Ramos (cell line): ENCODE measurements around the gene OR4D2.

Source experiments
- in situ Hi-C: fragments of 300-500 bp; cut with MboI; formaldehyde crosslinking; loops from one replicate; pipeline ENCODE4 v1.14.3; 2022; ENCODE audit warnings: low sequenced_read_pairs; ENCODE audit not compliant: unreplicated experiment

OR4D2 gene

DNA sequence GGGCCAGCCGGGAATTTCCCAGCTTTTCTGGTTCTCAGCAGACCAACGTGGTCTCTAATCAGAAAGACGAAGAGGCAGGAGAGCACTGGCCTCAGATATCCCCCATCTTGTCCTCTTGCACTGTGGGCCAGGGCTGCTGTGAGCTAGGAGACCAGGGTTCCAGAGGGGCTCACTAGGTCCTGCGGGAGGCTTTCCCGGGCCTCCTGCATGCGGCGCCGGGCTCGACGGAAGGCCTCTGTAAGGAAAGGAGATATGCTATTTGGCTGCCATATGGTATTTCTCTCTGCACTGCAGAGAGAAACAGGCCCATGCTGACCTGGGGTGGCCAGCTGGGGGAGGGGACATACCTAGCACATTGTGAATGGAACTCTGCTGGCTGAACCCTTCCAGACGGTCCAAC, 39.2 kb downstream of the OR4D2 start:
- in situ Hi-C loops, result no loop called here

DNA sequence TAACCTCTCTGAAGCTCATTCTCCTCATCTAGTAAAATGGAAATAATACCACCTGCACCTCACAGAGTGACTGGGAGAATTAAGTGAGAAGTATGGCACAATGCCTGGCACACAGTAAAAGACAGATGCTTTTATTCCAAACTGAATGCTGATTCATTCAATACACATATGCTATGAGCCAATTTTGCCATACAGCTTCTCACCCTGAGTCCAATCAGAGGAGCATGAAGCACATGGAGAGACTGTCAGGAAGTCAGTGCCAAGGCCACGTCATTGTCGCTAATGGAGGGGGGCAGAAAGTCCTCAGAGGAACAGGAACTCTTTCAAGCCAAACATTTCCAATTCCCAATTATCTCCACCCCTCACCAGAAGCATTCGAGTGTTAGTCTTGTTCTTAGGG, 40.7 kb downstream of the OR4D2 start:
- in situ Hi-C loops, result no loop called here

DNA sequence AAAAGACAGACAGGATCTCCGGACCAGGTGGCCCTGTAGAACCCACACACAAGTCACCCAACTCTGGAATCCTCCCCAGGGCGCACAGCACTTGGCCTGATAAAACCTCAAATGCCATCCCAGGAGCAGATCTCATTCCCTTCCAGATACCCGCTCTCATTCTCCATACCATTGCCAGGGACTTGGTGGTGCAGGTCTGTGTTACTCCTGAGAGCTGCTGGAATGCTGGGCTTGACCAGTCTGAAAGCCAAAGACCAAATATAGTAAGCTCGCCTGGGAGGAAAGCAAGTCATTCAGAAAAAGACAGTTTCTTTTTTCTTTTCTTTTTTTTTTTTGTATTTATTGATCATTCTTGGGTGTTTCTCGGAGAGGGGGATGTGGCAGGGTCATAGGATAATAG, 41.6 kb downstream of the OR4D2 start:
- in situ Hi-C loops, result no loop called here

DNA sequence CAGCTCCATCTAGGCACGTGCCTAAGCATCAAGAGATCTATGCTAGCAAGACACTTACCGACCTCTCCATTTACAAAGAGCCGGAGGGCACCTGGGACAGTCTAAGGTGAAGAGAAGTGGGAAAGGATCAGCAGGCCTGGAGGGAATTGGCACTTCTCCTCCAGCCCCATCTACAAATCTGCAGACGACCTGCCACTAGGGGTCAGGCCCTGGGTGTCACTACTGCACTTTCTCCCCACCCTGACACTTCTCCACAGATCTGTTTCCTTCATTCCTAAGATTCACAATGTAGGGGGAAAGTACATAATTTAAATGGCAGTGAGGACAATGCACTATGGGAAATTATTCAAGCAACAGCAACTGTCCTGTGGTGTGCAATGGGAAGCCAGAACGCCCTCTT, 44.1 kb downstream of the OR4D2 start:
- in situ Hi-C loops, result no loop called here

DNA sequence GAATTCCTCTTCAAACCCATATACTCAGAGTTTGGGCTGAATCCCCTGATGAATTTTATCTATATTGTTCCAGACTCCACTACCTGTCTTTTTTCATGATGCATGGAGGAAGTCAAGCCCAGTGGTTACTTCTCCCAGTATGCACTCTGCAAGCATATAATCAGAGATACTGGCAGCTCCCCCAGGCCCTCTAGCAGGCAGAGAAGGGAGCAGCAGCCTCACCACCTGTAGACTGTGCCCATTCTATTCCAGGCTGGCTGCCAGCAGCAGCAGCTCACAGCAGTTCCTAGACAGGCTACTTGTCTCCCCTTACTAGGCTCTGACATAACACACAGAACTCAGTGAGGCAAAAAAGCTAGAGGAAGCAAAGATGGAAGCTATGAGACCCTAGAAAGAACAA, 48.9 kb downstream of the OR4D2 start:
- in situ Hi-C loops, result no loop called here

DNA sequence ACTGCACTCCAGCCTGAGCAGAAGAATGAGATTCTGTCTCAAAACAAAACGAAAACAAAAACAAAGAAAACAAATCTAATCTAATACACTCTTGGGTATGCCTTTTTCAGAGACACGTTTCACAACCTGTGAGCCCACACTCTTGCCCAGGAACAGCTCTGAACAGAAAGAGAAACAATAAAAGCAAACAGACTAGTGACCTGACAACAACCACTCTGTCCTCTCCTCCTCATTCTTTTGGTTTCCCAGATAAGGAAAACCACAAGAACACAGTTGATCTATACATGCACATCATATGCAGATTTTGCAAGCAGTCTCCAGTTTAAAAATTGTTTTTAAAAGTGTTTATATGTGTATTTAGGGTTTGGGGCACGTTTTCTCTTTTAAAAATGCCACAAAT, 51.0 kb downstream of the OR4D2 start:
- in situ Hi-C loops, result no loop called here

DNA sequence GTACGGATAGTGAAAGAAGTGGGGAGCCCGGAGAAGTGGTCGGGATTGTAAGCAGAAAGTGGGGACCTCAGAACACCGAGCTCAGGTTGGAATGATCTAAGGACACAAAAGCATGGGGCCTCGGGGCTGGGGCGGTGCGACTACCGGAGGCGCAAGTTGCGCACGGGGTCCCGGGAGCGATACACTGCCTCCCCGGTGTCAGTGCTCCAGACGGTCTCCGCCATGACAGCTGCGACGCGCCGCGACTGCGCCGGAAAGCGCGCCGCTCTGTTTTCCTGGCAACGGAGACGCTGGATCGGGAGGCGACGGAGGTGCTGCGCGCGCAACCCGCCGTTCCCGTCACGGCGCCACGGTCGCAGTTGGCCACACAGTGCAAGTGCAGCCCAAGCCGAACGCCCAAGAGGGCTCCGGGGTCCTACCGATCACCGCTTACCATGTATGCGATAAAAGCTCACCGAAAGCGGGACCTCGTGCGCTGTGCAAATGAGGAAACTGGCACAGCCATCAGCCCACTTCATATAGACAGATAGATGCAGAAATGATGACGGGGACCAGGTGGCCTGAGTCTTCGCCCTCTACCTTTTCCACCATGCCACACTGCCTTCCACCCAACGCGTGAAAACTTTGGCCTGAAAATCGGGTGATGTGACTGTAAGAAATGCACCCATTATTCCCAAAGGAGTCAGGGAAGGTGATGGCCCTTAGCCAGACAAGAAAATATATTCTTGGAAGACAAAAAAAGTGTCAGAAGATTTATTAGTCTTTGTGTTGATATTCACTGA, 52.4 kb downstream of the OR4D2 start, which contains the start of gene MKS1:
Gene MKS1, minus strand, starts transcription at position 249 of the 782 bp plus-strand sequence. Its CDS starts 25 bp downstream, at position 224.
- in situ Hi-C loops, result no loop called here

DNA sequence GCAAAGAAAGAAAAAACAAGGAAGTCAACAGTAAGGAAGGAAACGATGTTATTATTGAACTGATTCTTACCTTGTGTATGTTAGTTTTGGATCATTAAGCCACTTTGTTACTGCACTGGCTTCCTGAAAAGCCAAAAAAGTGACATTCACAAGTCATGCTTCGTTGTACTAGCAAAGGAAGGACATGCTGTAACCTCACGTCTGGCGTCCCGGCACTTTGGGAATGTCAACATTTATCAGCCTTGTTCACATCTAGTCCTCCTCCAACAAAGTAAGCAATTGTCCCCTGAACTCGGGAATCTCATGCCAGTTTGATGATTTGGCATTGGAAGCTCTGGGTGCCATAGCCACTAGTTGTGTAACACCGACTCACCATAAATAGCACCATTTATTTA, 53.0 kb downstream of the OR4D2 start:
- in situ Hi-C loops, result no loop called here
